ENCODE data around the gene MCL1.
"Not testable (repeated sequence)": the region's sequence is repeated elsewhere in the genome, so short reads cannot be mapped to it uniquely, and the experiment has no call there.

MCL1 gene

GRCh38 chr1:150612014-150612345 lies 32.6 kb upstream of the MCL1 start:
- Mint-ChIP-seq H3K27me3 (ENCODE audit: low read depth) (no peaks in the 10 kb centered on the region), H3K9me3 (no peaks in the 10 kb centered on the region), H3K4me1 (ENCODE audit: low read depth) (peaks cover 51% of the 10 kb centered on the region), H3K36me3 (ENCODE audit: low read depth) (peaks cover 22% of the 10 kb centered on the region), H3K27ac (peak overlapping the region; percentile 98), H3K4me3 (peak overlapping the region; percentile 63)

GRCh38 chr1:150610576-150610975 lies 31.2 kb upstream of the MCL1 start:
- Mint-ChIP-seq H3K4me1 (ENCODE audit: low read depth) (peaks cover 40% of the 10 kb centered on the region), H3K27me3 (ENCODE audit: low read depth) (no peaks in the 10 kb centered on the region), H3K36me3 (ENCODE audit: low read depth) (peaks cover 12% of the 10 kb centered on the region), H3K4me3 (no peak overlapping the region), H3K9me3 (no peaks in the 10 kb centered on the region), H3K27ac (peak overlapping the region; percentile 98)

- peaks cover 8% of the 10 kb centered on the region for H3K36me3 Mint-ChIP-seq (ENCODE audit: low read depth)
- H3K27ac Mint-ChIP-seq = peak overlapping the region; percentile 57
These were observed 30.3 kb upstream of the MCL1 start for GRCh38 chr1:150609732-150610131.

DNA sequence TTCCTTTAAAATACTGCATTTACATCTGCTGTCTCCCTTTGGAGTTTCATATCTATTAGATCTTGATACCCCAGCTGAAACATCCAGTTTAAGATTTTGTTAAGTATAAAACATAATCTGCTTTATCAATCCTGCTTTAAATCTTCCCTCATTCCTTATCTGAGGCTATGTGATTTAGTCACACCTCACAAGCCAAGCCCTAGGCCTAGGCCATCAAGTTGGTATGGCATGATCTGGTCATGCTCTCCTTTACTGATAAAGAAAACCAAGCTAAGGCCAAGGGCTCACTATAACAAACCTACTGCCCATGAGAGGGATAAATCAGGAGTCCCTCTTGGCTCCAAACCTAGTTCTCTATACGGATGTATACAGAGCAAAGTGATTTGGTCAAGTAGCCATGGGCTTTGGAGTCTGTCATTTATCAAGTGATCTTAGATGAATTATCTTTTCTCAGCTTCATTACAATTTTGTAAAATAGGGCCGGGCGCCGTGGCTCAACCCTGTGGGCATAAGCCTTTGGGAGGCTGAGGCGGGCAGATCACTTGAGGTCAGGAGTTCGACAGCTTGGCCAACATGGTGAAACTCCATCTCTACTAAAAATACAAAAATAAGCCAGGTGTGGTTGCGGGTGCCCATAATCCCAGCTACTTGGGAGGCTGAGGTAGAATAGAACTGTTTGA lies 27.2 kb upstream of the MCL1 start:
- peak overlapping the region; percentile 13 for H3K27ac Mint-ChIP-seq
- H3K4me3 Mint-ChIP-seq = no peak overlapping the region
- H3K9me3 Mint-ChIP-seq = no peaks in the 10 kb centered on the region
- H3K4me1 Mint-ChIP-seq (ENCODE audit: low read depth) = peaks cover 16% of the 10 kb centered on the region
- H3K36me3 Mint-ChIP-seq (ENCODE audit: low read depth) = peaks cover 11% of the 10 kb centered on the region
- no peaks in the 10 kb centered on the region for H3K27me3 Mint-ChIP-seq (ENCODE audit: low read depth)

More at GRCh38 chr1:150609732-150610131, 30.3 kb upstream of the MCL1 start:
- Mint-ChIP-seq H3K9me3 (no peaks in the 10 kb centered on the region), H3K4me3 (no peak overlapping the region), H3K4me1 (ENCODE audit: low read depth) (peaks cover 35% of the 10 kb centered on the region), H3K27me3 (ENCODE audit: low read depth) (no peaks in the 10 kb centered on the region)

GRCh38 chr1:150605451-150605731 lies 26.0 kb upstream of the MCL1 start:
- H3K4me1 Mint-ChIP-seq (ENCODE audit: low read depth); H3K4me3 Mint-ChIP-seq; H3K27me3 Mint-ChIP-seq (ENCODE audit: low read depth); H3K27ac Mint-ChIP-seq; H3K9me3 Mint-ChIP-seq: not testable (repeated sequence)
- H3K36me3 Mint-ChIP-seq (ENCODE audit: low read depth) = peaks cover 13% of the 10 kb centered on the region

DNA sequence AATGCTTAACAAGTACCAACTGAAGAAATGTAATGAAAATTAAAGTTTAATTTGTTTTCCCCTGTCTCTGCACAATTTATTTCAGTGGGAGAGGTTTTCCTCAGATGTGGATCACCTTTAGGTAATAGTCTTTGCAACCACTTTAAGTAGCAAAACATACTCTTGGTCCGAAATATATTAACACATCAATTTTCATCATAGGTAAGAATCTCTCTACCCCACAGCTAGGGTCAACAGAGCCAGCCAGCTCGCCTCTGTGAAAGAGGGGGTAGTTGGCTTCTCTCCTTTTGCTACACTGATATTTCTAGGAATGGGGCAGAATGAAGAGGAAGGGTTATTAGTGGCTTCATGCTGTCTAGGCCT lies 24.8 kb upstream of the MCL1 start:
- Mint-ChIP-seq H3K9me3 (no peaks in the 10 kb centered on the region), H3K4me3 (no peak overlapping the region), H3K27ac (peak overlapping the region; percentile 56), H3K4me1 (ENCODE audit: low read depth) (peaks cover 7% of the 10 kb centered on the region), H3K36me3 (ENCODE audit: low read depth) (peaks cover 16% of the 10 kb centered on the region), H3K27me3 (ENCODE audit: low read depth) (no peaks in the 10 kb centered on the region)

GRCh38 chr1:150603711-150604110 lies 24.3 kb upstream of the MCL1 start:
- H3K4me1 Mint-ChIP-seq (ENCODE audit: low read depth) = peaks cover 7% of the 10 kb centered on the region
- no peaks in the 10 kb centered on the region for H3K9me3 Mint-ChIP-seq
- no peak overlapping the region for H3K27ac Mint-ChIP-seq

GRCh38 chr1:150602372-150602771 lies 23.0 kb upstream of the MCL1 start:
- not testable (repeated sequence) for H3K27ac Mint-ChIP-seq; H3K9me3 Mint-ChIP-seq; H3K27me3 Mint-ChIP-seq (ENCODE audit: low read depth); H3K4me3 Mint-ChIP-seq; H3K4me1 Mint-ChIP-seq (ENCODE audit: low read depth)
- H3K36me3 Mint-ChIP-seq (ENCODE audit: low read depth) = peaks cover 14% of the 10 kb centered on the region

More at GRCh38 chr1:150603711-150604110, 24.3 kb upstream of the MCL1 start:
- Mint-ChIP-seq H3K36me3 (ENCODE audit: low read depth) (peaks cover 14% of the 10 kb centered on the region), H3K4me3 (no peak overlapping the region), H3K27me3 (ENCODE audit: low read depth) (no peaks in the 10 kb centered on the region)

GRCh38 chr1:150601540-150601939 lies 22.1 kb upstream of the MCL1 start:
- Mint-ChIP-seq H3K4me3 (no peak overlapping the region), H3K27ac (no peak overlapping the region), H3K9me3 (no peaks in the 10 kb centered on the region), H3K27me3 (ENCODE audit: low read depth) (no peaks in the 10 kb centered on the region), H3K36me3 (ENCODE audit: low read depth) (peaks cover 16% of the 10 kb centered on the region), H3K4me1 (ENCODE audit: low read depth) (peaks cover 11% of the 10 kb centered on the region)

- not testable (repeated sequence) for H3K4me3 Mint-ChIP-seq; H3K4me1 Mint-ChIP-seq (ENCODE audit: low read depth); H3K27ac Mint-ChIP-seq; H3K9me3 Mint-ChIP-seq; H3K27me3 Mint-ChIP-seq (ENCODE audit: low read depth)
- H3K36me3 Mint-ChIP-seq (ENCODE audit: low read depth) = peaks cover 17% of the 10 kb centered on the region
These were observed 18.9 kb upstream of the MCL1 start for GRCh38 chr1:150598346-150598745.

DNA sequence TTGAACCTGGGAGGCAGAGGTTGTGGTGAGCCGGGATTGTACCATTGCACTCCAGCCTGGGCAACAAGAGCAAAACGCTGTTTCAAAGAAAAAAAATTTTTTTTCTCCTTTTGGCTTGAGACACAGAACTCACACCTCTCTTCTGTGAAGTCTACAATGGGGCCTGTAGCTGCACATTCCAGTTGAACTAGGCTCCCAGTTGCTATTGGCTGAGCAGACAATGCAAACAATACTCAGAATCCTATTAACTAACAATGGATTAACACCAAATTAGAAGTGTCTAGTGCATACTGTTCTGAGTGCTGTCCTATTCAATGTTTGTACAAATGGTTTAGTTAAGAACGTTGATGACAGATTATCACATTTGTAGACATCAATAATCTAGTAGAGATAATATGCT lies 17.6 kb upstream of the MCL1 start:
- Mint-ChIP-seq H3K9me3 (no peaks in the 10 kb centered on the region), H3K27ac (no peak overlapping the region), H3K4me3 (no peak overlapping the region), H3K4me1 (ENCODE audit: low read depth) (peaks cover 7% of the 10 kb centered on the region), H3K36me3 (ENCODE audit: low read depth) (peaks cover 17% of the 10 kb centered on the region), H3K27me3 (ENCODE audit: low read depth) (no peaks in the 10 kb centered on the region)

GRCh38 chr1:150596095-150596892 lies 16.9 kb upstream of the MCL1 start:
- peaks cover 7% of the 10 kb centered on the region for H3K4me1 Mint-ChIP-seq (ENCODE audit: low read depth)
- H3K36me3 Mint-ChIP-seq (ENCODE audit: low read depth) = peaks cover 17% of the 10 kb centered on the region
- H3K27ac Mint-ChIP-seq = no peak overlapping the region
- H3K4me3 Mint-ChIP-seq = no peak overlapping the region
- no peaks in the 10 kb centered on the region for H3K9me3 Mint-ChIP-seq
- H3K27me3 Mint-ChIP-seq (ENCODE audit: low read depth) = no peaks in the 10 kb centered on the region

DNA sequence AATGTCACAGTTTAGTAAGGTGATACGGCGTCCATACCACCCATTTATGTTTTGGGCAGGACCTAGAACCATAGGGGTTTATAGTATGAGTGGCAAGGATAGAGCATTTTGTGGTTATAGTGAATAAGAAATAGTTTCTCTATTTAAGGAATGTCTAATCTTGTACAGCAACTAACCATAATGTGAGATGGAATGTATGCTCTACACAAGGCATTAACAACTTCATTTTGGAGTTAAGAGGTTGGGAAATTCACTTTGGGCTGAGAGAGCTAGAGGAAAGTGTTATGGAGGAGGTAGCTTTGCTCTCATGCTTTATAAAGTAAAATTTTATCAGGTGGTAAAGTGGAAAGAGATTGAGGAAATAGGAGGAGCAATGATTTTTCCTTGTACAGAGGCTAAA lies 3.0 kb upstream of the MCL1 start:
- peaks cover 19% of the 10 kb centered on the region for H3K4me1 Mint-ChIP-seq (ENCODE audit: low read depth)
- H3K27ac Mint-ChIP-seq = no peak overlapping the region
- peaks cover 28% of the 10 kb centered on the region for H3K36me3 Mint-ChIP-seq (ENCODE audit: low read depth)
- no peak overlapping the region for H3K4me3 Mint-ChIP-seq
- H3K9me3 Mint-ChIP-seq = no peaks in the 10 kb centered on the region
- no peaks in the 10 kb centered on the region for H3K27me3 Mint-ChIP-seq (ENCODE audit: low read depth)

DNA sequence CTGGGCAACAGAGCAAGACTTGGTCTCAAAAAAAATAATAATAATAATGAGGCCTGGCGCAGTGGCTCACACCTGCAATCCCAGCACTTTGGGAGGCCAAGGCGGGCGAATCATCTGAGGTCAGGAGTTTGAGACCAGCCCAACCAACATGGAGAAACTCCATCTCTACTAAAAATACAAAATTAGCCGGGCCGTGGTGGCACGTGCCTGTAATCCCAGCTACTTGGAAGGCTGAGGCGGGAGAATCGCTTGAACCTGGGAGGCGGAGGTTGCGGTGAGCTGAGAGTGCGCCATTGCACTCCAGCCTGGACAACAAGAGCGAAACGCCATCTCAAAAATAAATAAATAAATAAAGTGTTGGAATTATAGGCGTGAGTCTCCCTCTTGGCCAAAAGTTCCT lies 2.6 kb upstream of the MCL1 start:
- not testable (repeated sequence) for H3K27ac Mint-ChIP-seq; H3K9me3 Mint-ChIP-seq; H3K27me3 Mint-ChIP-seq (ENCODE audit: low read depth); H3K4me3 Mint-ChIP-seq
- Mint-ChIP-seq H3K36me3 (ENCODE audit: low read depth) (peaks cover 32% of the 10 kb centered on the region), H3K4me1 (ENCODE audit: low read depth) (peaks cover 19% of the 10 kb centered on the region)

DNA sequence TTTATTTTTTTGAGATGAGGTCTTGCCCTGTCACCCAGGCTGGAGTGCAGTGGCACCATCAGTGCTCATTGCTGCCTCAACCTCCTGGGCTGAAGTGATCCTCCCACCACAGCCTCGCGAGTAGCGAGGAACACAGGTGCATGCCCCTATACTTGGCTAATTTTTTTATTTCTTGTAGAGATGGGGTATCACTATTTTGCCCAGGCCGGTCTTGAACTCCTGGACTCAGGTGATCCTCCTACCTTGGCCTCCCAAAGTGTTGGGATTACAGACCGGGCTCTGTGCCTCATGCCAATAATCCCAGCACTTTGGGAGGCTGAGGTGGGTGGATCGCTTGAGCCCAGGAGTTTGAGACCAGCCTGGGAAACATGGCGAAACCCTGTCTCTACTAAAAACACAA lies 2.0 kb upstream of the MCL1 start:
- peaks cover 37% of the 10 kb centered on the region for H3K36me3 Mint-ChIP-seq (ENCODE audit: low read depth)
- H3K27ac Mint-ChIP-seq; H3K27me3 Mint-ChIP-seq (ENCODE audit: low read depth); H3K4me3 Mint-ChIP-seq; H3K9me3 Mint-ChIP-seq: not testable (repeated sequence)
- H3K4me1 Mint-ChIP-seq (ENCODE audit: low read depth) = peaks cover 19% of the 10 kb centered on the region
